Stomach (tissue), 9 donors: ENCODE data around the gene NOXA1. TPM values are rescaled to one million over a fixed set of nuclear protein-coding genes. Genes with fewer than 3 reads are reported as not detected.

Experiments
- DNase-seq, 2 donors: peaks; one replicate each; pipeline versions ENCODE4 v3.0.0 to v3.0.0-alpha.2; 2013 to 2019
- H3K27ac ChIP-seq, 5 donors: fragments of 200-600 bp in 4 of 5; sonication (generic) in 4 of 5; one replicate each; pipeline ENCODE4 v1.5.1; 2013 to 2019; ENCODE audit warnings: mild to moderate bottlenecking in 1 of 5, moderate library complexity in 1 of 5
- H3K27me3 ChIP-seq, 3 donors: fragments of 200-600 bp; sonication (generic); one replicate each; pipeline ENCODE4 v1.5.1; 2017 to 2019; ENCODE audit warnings: mixed run types in 1 of 3
- H3K36me3 ChIP-seq, 4 donors: fragments of 200-600 bp; sonication (generic); 1 replicate in 3 of 4; 2 replicates in 1 of 4; pipeline ENCODE4 v1.5.1; 2016 to 2019
- H3K4me1 ChIP-seq, 4 donors: fragments of 200-600 bp; sonication (generic); one replicate each; pipeline ENCODE4 v1.5.1; 2016 to 2019
- H3K4me3 ChIP-seq, 4 donors: fragments of 200-600 bp; sonication (generic) in 3 of 4; one replicate each; pipeline ENCODE4 v1.5.1; 2016 to 2019; ENCODE audit warnings: mild to moderate bottlenecking in 1 of 4
- H3K9me3 ChIP-seq, 4 donors: fragments of 200-600 bp; sonication (generic); one replicate each; pipeline ENCODE4 v1.5.1; 2016 to 2019
- EP300 ChIP-seq: sonication (generic); formaldehyde crosslinking; IDR thresholded peaks from one replicate; pipeline ENCODE4 v1.6.1; 2017; ENCODE audit warnings: antibody characterized with exemption
- POLR2A ChIP-seq, 4 donors: fragments of 450-650 bp; IDR thresholded peaks; one replicate each; pipeline ENCODE4 v1.6.1; 2016; ENCODE audit warnings: antibody characterized with exemption in 4 of 4, control low read depth in 2 of 4, mild to moderate bottlenecking in 1 of 4, moderate library complexity in 1 of 4
- POLR2AphosphoS5 ChIP-seq, 3 donors: sonication (generic); formaldehyde crosslinking; IDR thresholded peaks; one replicate each; pipeline ENCODE4 v1.6.1; 2016; ENCODE audit warnings: antibody characterized with exemption in 3 of 3
- WGBS, 5 donors: extraction: QIAGEN DNeasy Blood & Tissue Kit in 3 of 5; methylation state at CpG; one replicate each; pipeline versions ENCODE4 v1.1.5 to v1.1.7; 2013 to 2018; 5-methylcytosine and 5-hydroxymethylcytosine counted together
- intact Hi-C: fragments of 100-400 bp; cut with DNase I; formaldehyde crosslinking; loops from one replicate; pipeline ENCODE4 v1.15.1; 2023; ENCODE audit warnings: low total_unique reads
- polyA plus RNA-seq, 3 donors: library from polyadenylated mRNA; stranded (reverse); fragments of 200-250 nt; gene quantifications; one replicate each; pipeline ENCODE4 v1.2.3, GENCODE V29; 2013
- total RNA-seq, 5 donors: library from RNA; depleted of rRNA; stranded (reverse); fragments of >200 nt; gene quantifications; one replicate each; pipeline versions ENCODE4 v1.1.0 to v1.2.3, GENCODE V29; 2014 to 2016
- TF ChIP-seq, protein P1 (sequence below), 7 experiments: fragments of 450-650 bp in 4 of 7; fragments of 200-600 bp in 3 of 7; sonication (generic) in 3 of 7; IDR thresholded peaks; one replicate each; pipeline ENCODE4 v1.5.1; 2016 to 2019; ENCODE audit warnings: antibody characterized with exemption in 7 of 7, control low read depth in 2 of 7, mild to moderate bottlenecking in 1 of 7
- donor health status: healthy with polysubstance abuse.
- donor health status: Bipolar disorder and iron deficiency.
- donor health status: healthy.

Gene NOXA1
- total and polyA plus RNA-seq, 8 donors: 3.5 to 43.2 (median 14.7) TPM

DNA sequence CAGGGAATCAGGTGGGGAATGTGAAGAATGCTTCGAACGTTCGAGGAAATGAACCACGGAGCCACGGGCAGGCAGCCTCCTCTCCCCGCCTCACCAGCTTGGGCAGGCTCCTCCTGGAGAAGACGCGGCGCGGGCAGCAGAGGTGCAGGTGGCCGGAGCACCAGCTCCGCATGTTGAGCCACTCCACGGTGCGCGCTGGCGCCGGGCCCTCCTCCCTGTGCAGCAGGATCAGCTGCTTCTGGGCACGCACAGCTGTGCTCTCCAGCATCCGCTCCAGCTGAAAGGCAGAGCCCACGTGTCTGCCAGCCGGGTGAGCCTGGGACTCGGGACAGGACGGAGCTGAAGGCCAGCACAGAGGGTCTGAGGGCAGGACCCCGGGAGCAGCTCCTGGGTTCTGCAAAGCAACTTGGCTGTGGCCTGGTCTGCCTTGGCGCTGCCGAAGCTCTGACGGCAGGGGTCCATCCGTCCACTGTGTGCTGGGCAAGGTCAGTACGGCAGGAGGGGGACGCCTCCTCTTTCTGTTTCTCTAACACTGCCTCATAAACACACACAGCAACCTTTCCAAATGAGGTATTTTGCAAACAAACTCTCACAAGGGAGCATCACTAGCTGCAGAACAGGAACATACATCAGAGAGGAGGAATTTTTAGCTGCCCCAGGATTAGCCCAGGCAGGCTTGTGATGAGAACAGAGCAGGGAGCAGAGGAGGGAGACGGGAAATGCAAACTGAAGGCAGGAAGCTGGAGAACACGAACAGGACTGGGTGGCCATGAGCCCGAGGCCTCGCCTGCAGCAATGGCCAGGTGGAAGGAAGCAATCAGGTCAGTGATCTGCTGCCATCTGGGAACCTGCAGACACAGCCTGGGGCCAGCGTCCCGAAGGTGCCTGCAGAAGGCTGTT lies 56.0 kb downstream of the NOXA1 start:
- Histone ChIP-seq H3K9me3 (peaks cover 0 to 22% (median 16%) of the 10 kb centered on the region in 4 donors), H3K4me3 (no peak overlapping the region), H3K27ac (no peak overlapping the region), H3K36me3 (peaks cover 0 to 41% (median 28%) of the 10 kb centered on the region in 4 donors), H3K27me3 (no peaks in the 10 kb centered on the region), H3K4me1 (peaks cover 0 to 12% (median 10%) of the 10 kb centered on the region in 4 donors)
- peak in 1 of 2 donors; percentile 56 for DNase-seq
- WGBS, 5 donors: 78 to 90% (median 81%) methylated on average over 28 to 36 of the region's 36 CpGs
- intact Hi-C loops: no loop called here
- no peak for TF ChIP-seq POLR2AphosphoS5 (IDR thresholded peaks at IDR 0.05)
- TF ChIP-seq, protein P1, sequence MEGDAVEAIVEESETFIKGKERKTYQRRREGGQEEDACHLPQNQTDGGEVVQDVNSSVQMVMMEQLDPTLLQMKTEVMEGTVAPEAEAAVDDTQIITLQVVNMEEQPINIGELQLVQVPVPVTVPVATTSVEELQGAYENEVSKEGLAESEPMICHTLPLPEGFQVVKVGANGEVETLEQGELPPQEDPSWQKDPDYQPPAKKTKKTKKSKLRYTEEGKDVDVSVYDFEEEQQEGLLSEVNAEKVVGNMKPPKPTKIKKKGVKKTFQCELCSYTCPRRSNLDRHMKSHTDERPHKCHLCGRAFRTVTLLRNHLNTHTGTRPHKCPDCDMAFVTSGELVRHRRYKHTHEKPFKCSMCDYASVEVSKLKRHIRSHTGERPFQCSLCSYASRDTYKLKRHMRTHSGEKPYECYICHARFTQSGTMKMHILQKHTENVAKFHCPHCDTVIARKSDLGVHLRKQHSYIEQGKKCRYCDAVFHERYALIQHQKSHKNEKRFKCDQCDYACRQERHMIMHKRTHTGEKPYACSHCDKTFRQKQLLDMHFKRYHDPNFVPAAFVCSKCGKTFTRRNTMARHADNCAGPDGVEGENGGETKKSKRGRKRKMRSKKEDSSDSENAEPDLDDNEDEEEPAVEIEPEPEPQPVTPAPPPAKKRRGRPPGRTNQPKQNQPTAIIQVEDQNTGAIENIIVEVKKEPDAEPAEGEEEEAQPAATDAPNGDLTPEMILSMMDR (IDR thresholded peaks at IDR 0.05): no peak
- TF ChIP-seq POLR2A (IDR thresholded peaks at IDR 0.05): no peak
- TF ChIP-seq EP300: no peak

- DNase-seq: no peak
These were observed 56.9 kb downstream of the NOXA1 start for GRCh38 chr9:137479892-137480685.

GRCh38 chr9:137480686-137481683 lies 57.8 kb downstream of the NOXA1 start:
- no peak overlapping the region for H3K4me3 ChIP-seq
- H3K36me3 ChIP-seq: peaks cover 0 to 33% (median 24%) of the 10 kb centered on the region in 4 donors
- DNase-seq: no peak
- intact Hi-C loops: no loop called here
- no peak overlapping the region for H3K27ac ChIP-seq
- peaks cover 0 to 11% (median 7%) of the 10 kb centered on the region in 4 donors for H3K9me3 ChIP-seq
- peaks cover 0 to 12% (median 10%) of the 10 kb centered on the region in 4 donors for H3K4me1 ChIP-seq
- H3K27me3 ChIP-seq: no peaks in the 10 kb centered on the region
- WGBS, 5 donors: 92 to 95% (median 93%) methylated on average over 28 to 38 of the region's 38 CpGs
- TF ChIP-seq POLR2AphosphoS5 (IDR thresholded peaks at IDR 0.05): no peak
- no peak for TF ChIP-seq POLR2A (IDR thresholded peaks at IDR 0.05)
- TF ChIP-seq, protein P1 (IDR thresholded peaks at IDR 0.05): no peak
- TF ChIP-seq EP300: no peak

More at GRCh38 chr9:137479892-137480685, 56.9 kb downstream of the NOXA1 start:
- TF ChIP-seq, protein P1 (IDR thresholded peaks at IDR 0.05): no peak
- TF ChIP-seq POLR2AphosphoS5 (IDR thresholded peaks at IDR 0.05): no peak
- no peak for TF ChIP-seq EP300
- TF ChIP-seq POLR2A (IDR thresholded peaks at IDR 0.05): no peak
- peaks cover 0 to 20% (median 15%) of the 10 kb centered on the region in 4 donors for H3K9me3 ChIP-seq
- no peaks in the 10 kb centered on the region for H3K27me3 ChIP-seq
- no peak overlapping the region for H3K27ac ChIP-seq
- H3K4me1 ChIP-seq: peaks cover 0 to 12% (median 10%) of the 10 kb centered on the region in 4 donors
- H3K36me3 ChIP-seq: peaks cover 0 to 41% (median 28%) of the 10 kb centered on the region in 4 donors
- H3K4me3 ChIP-seq: no peak overlapping the region
- intact Hi-C loops: no loop called here
- 85 to 90% (median 89%) methylated on average over 27 to 32 of the region's 32 CpGs for WGBS, 5 donors
